PC-9 (cell line): ENCODE data around the gene SPOCK3. TPM values are rescaled to one million over a fixed set of nuclear protein-coding genes. Genes with fewer than 3 reads are reported as not detected.

Experiments
- BruUV-seq: library from RNA; stranded (reverse); fragments of 400-500 nt; replicated peaks from 2 replicates; lab custom pipeline; 2021; lab: Mats Ljungman, UMichigan
- CTCF ChIA-PET: fragments of 300-600 bp; sonication (Branson Sonifier 250); formaldehyde crosslinking; loops from one replicate; lab custom pipeline; 2022; ENCODE audit warnings: antibody characterized with exemption; lab: Charles Lee
- POLR2A ChIA-PET: fragments of 300-600 bp; sonication (Branson Sonifier 250); formaldehyde crosslinking; loops from one replicate; lab custom pipeline; 2022; ENCODE audit warnings: antibody characterized with exemption; ENCODE audit not compliant: unreplicated experiment; lab: Charles Lee
- DNase-seq, 2 experiments: peaks; one replicate each; pipeline versions ENCODE4 v3.0.0 to v3.0.0-alpha.2; 2015 to 2022; ENCODE audit warnings: mixed read lengths in 1 of 2
- H2AFZ ChIP-seq: fragments of 200-600 bp; sonication (generic); 2 replicates; pipeline ENCODE4 v1.8.1; 2017; ENCODE audit warnings: antibody characterized with exemption
- H3F3A ChIP-seq: fragments of 200-600 bp; sonication (generic); 2 replicates; pipeline ENCODE4 v1.8.1; 2017; ENCODE audit warnings: antibody characterized with exemption, mild to moderate bottlenecking, low read depth; ENCODE audit not compliant: insufficient read depth
- H3K27ac ChIP-seq: fragments of 200-600 bp; sonication (generic); 2 replicates; pipeline ENCODE4 v1.6.1; 2016; ENCODE audit warnings: mixed run types
- H3K27me3 ChIP-seq: fragments of 200-600 bp; sonication (generic); 2 replicates; pipeline ENCODE4 v1.6.1; 2016; ENCODE audit warnings: low read depth, mixed run types; ENCODE audit not compliant: insufficient read depth
- H3K36me3 ChIP-seq: fragments of 200-600 bp; sonication (generic); 2 replicates; pipeline ENCODE4 v1.6.1; 2016; ENCODE audit warnings: low read depth, mixed run types
- H3K4me1 ChIP-seq: fragments of 200-600 bp; sonication (generic); replicated peaks from 2 replicates; pipeline ENCODE4 v1.6.1; 2016; ENCODE audit warnings: mixed run types; ENCODE audit not compliant: insufficient read depth
- H3K4me2 ChIP-seq: fragments of 200-600 bp; sonication (generic); 2 replicates; pipeline ENCODE4 v1.6.1; 2017; ENCODE audit warnings: mixed run types
- H3K4me3 ChIP-seq: fragments of 200-600 bp; sonication (generic); 2 replicates; pipeline ENCODE4 v1.6.1; 2016; ENCODE audit warnings: mixed run types
- H3K79me2 ChIP-seq: fragments of 200-600 bp; sonication (generic); 2 replicates; pipeline ENCODE4 v1.6.1; 2017; ENCODE audit warnings: low read depth, mixed run types
- H3K9me2 ChIP-seq: fragments of 200-600 bp; sonication (generic); 2 replicates; pipeline ENCODE4 v1.8.1; 2017; ENCODE audit warnings: mild to moderate bottlenecking; ENCODE audit not compliant: insufficient read depth
- H3K9me3 ChIP-seq: fragments of 200-600 bp; sonication (generic); 2 replicates; pipeline ENCODE4 v1.8.1; 2016; ENCODE audit warnings: low read depth; ENCODE audit not compliant: insufficient read depth
- H4K20me1 ChIP-seq: fragments of 200-600 bp; sonication (generic); 2 replicates; pipeline ENCODE4 v1.8.1; 2017; ENCODE audit not compliant: insufficient read depth
- CTCF ChIP-seq: fragments of 200-600 bp; sonication (generic); conservative IDR thresholded peaks from 2 replicates; pipeline ENCODE4 v1.6.1; 2017; ENCODE audit warnings: mixed run types, antibody characterized with exemption, mild to moderate bottlenecking, moderate library complexity
- EZH2 ChIP-seq: fragments of 200-600 bp; sonication (generic); IDR thresholded peaks from 2 replicates; pipeline ENCODE4 v1.8.0; 2017; ENCODE audit warnings: antibody characterized with exemption, low read depth
- intact Hi-C: fragments of 100-400 bp; cut with micrococcal nuclease; formaldehyde crosslinking; loops from one replicate; pipeline ENCODE4 v1.10.0; 2022; ENCODE audit not compliant: unreplicated experiment
- total RNA-seq: library from RNA; stranded (reverse); gene quantifications from 2 replicates; pipeline ENCODE4 v1.2.3, GENCODE V29; 2021

The SPOCK3 gene
- total RNA-seq, 1 experiment from 2014 or later, result not detected

- POLR2A ChIA-PET, result no interaction called here
- no peak overlapping the region for H2AFZ ChIP-seq
- H4K20me1 ChIP-seq, result no peaks in the 10 kb centered on the region
- intact Hi-C loops, result no loop called here
- H3K9me2 ChIP-seq, result no peaks in the 10 kb centered on the region
- H3K4me1 ChIP-seq, result no peaks in the 10 kb centered on the region
- no TSS peak for BruUV-seq
- TF ChIP-seq EZH2 (no peak), CTCF (no peak)
- no peaks in the 10 kb centered on the region for H3F3A ChIP-seq
- CTCF ChIA-PET, result no interaction called here
- no peaks in the 10 kb centered on the region for H3K9me3 ChIP-seq
- H3K36me3 ChIP-seq, result no peaks in the 10 kb centered on the region
- DNase-seq, result no peak
- no peaks in the 10 kb centered on the region for H3K79me2 ChIP-seq
- no peak overlapping the region for H3K4me2 ChIP-seq
- H3K4me3 ChIP-seq, result no peak overlapping the region
- no peak overlapping the region for H3K27ac ChIP-seq
- H3K27me3 ChIP-seq, result no peaks in the 10 kb centered on the region
Observed at GRCh38 chr4:167088115-167088514, 146.2 kb downstream of the SPOCK3 start.

DNA sequence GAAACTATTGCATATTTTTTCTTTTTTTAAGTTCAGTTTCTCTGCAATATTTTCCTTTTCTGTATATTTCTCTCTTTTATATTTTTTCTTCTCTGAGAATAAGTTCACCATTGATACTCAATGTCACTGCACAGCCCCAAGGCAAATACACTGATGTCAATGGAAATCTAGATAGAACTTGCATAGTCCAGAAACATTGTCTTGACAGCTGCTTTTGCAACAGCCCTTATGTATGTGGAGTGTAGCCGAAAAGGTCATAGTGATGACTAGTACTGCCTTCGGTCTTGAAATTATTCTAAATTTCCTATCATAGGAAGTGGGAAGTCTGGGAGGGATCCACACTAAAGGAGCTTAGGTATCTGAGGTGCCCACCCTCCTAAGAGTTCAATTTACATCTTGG, 150.0 kb downstream of the SPOCK3 start:
- Histone ChIP-seq H3K79me2 (no peaks in the 10 kb centered on the region), H2AFZ (no peak overlapping the region), H3K4me3 (no peak overlapping the region), H3K9me2 (no peaks in the 10 kb centered on the region), H3K36me3 (no peaks in the 10 kb centered on the region), H3K27ac (no peak overlapping the region), H3K27me3 (no peaks in the 10 kb centered on the region), H3K4me2 (no peak overlapping the region), H4K20me1 (no peaks in the 10 kb centered on the region), H3F3A (no peaks in the 10 kb centered on the region), H3K9me3 (no peaks in the 10 kb centered on the region), H3K4me1 (no peaks in the 10 kb centered on the region)
- no TSS peak for BruUV-seq
- no peak for DNase-seq
- TF ChIP-seq CTCF, result no peak
- TF ChIP-seq EZH2, result no peak
- CTCF ChIA-PET, result interaction anchor here (0.7 kb wide), 1 partner anchor 184 kb away, joined by 3 read pairs; no protein-coding TSS in a partner anchor
- POLR2A ChIA-PET, result no interaction called here
- intact Hi-C loops, result no loop called here

DNA sequence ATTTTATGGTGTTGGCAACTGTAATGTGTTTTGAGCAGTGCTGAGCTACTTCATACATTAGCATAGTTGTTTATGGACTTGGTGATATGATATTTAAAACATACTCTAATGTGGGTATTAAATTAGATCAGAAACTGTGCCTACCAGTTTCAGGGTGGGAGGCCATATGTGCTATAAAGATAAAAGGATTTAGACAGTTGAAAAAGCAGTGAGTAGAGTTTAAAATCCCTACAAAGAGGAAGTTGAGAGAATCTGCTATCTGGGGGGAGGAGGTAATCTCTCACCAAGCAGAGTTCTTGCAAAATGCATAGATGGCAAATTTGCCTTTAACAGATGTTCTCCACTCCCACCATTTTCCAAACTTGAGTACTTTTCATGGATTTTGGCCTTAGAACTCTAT, 154.5 kb downstream of the SPOCK3 start:
- intact Hi-C loops, result no loop called here
- no peaks in the 10 kb centered on the region for H4K20me1 ChIP-seq
- H3K79me2 ChIP-seq, result no peaks in the 10 kb centered on the region
- TF ChIP-seq EZH2 (no peak), CTCF (no peak)
- ChIA-PET CTCF (no interaction called here), POLR2A (no interaction called here)
- no peaks in the 10 kb centered on the region for H3K27me3 ChIP-seq
- H3K4me3 ChIP-seq, result no peak overlapping the region
- H3K9me2 ChIP-seq, result no peaks in the 10 kb centered on the region
- no peak overlapping the region for H3K27ac ChIP-seq
- no peak overlapping the region for H2AFZ ChIP-seq
- no peaks in the 10 kb centered on the region for H3F3A ChIP-seq
- H3K4me2 ChIP-seq, result no peak overlapping the region
- no peaks in the 10 kb centered on the region for H3K9me3 ChIP-seq
- H3K36me3 ChIP-seq, result no peaks in the 10 kb centered on the region
- no peaks in the 10 kb centered on the region for H3K4me1 ChIP-seq
- no peak for DNase-seq
- BruUV-seq, result no TSS peak
